DOHH2 (cell line): Measurements from ENCODE around the gene PRRC2B.
"Not testable (repeated sequence)": the region's sequence is repeated elsewhere in the genome, so short reads cannot be mapped to it uniquely, and the experiment has no call there.

Experiments used
- H3F3A ChIP-seq: fragments of 200-600 bp; sonication (generic), shearing (Covaris generic); 2 replicates; pipeline ENCODE4 v1.6.0; 2016; ENCODE audit warnings: antibody characterized with exemption, mild to moderate bottlenecking; ENCODE audit not compliant: control insufficient read depth, insufficient read depth
- H3K27ac ChIP-seq: fragments of 200-600 bp; sonication (generic); 2 replicates; pipeline ENCODE4 v1.5.1; 2014; ENCODE audit warnings: low read depth, mild to moderate bottlenecking, low read length, moderate library complexity
- H3K27me3 ChIP-seq: fragments of 200-600 bp; sonication (generic); 2 replicates; pipeline ENCODE4 v1.6.1; 2014; ENCODE audit warnings: mild to moderate bottlenecking, low read length, mixed read lengths; ENCODE audit not compliant: control insufficient read depth
- H3K36me3 ChIP-seq: fragments of 200-600 bp; sonication (generic); 2 replicates; pipeline ENCODE4 v1.6.1; 2014; ENCODE audit warnings: mild to moderate bottlenecking, low read length, moderate library complexity, mixed read lengths; ENCODE audit not compliant: control insufficient read depth
- H3K4me1 ChIP-seq: fragments of 200-600 bp; sonication (generic); 2 replicates; pipeline ENCODE4 v1.6.1; 2014; ENCODE audit warnings: mild to moderate bottlenecking, low read length, mixed read lengths; ENCODE audit not compliant: control insufficient read depth
- H3K4me2 ChIP-seq: fragments of 200-600 bp; sonication (generic); 2 replicates; pipeline ENCODE4 v1.6.0; 2014; ENCODE audit warnings: mild to moderate bottlenecking, low read length, moderate library complexity
- H3K4me3 ChIP-seq: fragments of 200-600 bp; sonication (generic); 2 replicates; pipeline ENCODE4 v1.5.1; 2014; ENCODE audit warnings: mild to moderate bottlenecking, low read length, mixed read lengths
- H3K79me2 ChIP-seq: fragments of 200-600 bp; sonication (generic); 2 replicates; pipeline ENCODE4 v1.6.1; 2014; ENCODE audit warnings: mild to moderate bottlenecking, low read length, mixed read lengths; ENCODE audit not compliant: control insufficient read depth
- H3K9me2 ChIP-seq: fragments of 200-600 bp; sonication (generic); replicated peaks from 2 replicates; pipeline ENCODE4 v1.6.1; 2014; ENCODE audit warnings: mild to moderate bottlenecking, low read length, mixed read lengths; ENCODE audit not compliant: control insufficient read depth
- H3K9me3 ChIP-seq: fragments of 200-600 bp; sonication (generic); 2 replicates; pipeline ENCODE4 v1.6.1; 2014; ENCODE audit warnings: antibody characterized with exemption, low read length, mixed read lengths; ENCODE audit not compliant: control insufficient read depth, insufficient read depth
- H4K20me1 ChIP-seq: fragments of 200-600 bp; sonication (generic); 2 replicates; pipeline ENCODE4 v1.6.0; 2014; ENCODE audit warnings: low read depth, mild to moderate bottlenecking, antibody characterized with exemption, low read length, moderate library complexity; ENCODE audit not compliant: control insufficient read depth, insufficient read depth
- CTCF ChIP-seq: fragments of 200-600 bp; sonication (generic); IDR thresholded peaks from one replicate; pipeline ENCODE4 v1.5.1; 2014; ENCODE audit warnings: antibody characterized with exemption, mild to moderate bottlenecking, low read depth, low read length; ENCODE audit not compliant: poor library complexity, severe bottlenecking
- EZH2phosphoT487 ChIP-seq: fragments of 200-600 bp; sonication (generic); IDR thresholded peaks from 2 replicates; pipeline ENCODE4 v1.6.1; 2017; ENCODE audit warnings: borderline replicate concordance, mild to moderate bottlenecking, antibody characterized with exemption, low read length, moderate library complexity, mixed read lengths

PRRC2B gene

GRCh38 chr9:131511880-131512279 lies 118.0 kb downstream of the PRRC2B start:
- Histone ChIP-seq H4K20me1 (no peaks in the 10 kb centered on the region), H3K4me2 (no peak overlapping the region), H3K36me3 (peaks cover 70% of the 10 kb centered on the region), H3K4me3 (no peak overlapping the region), H3K27me3 (no peaks in the 10 kb centered on the region), H3K9me2 (no peaks in the 10 kb centered on the region), H3K27ac (no peak overlapping the region), H3K9me3 (peaks cover 17% of the 10 kb centered on the region), H3K4me1 (no peaks in the 10 kb centered on the region), H3F3A (peaks cover 17% of the 10 kb centered on the region), H3K79me2 (no peaks in the 10 kb centered on the region)
- no peak for TF ChIP-seq CTCF
- no peak for TF ChIP-seq EZH2phosphoT487

GRCh38 chr9:131513177-131513576 lies 119.3 kb downstream of the PRRC2B start:
- Histone ChIP-seq H3K79me2 (no peaks in the 10 kb centered on the region), H3K9me2 (no peaks in the 10 kb centered on the region), H3F3A (peaks cover 17% of the 10 kb centered on the region), H4K20me1 (no peaks in the 10 kb centered on the region), H3K9me3 (peaks cover 17% of the 10 kb centered on the region), H3K27ac (no peak overlapping the region), H3K4me3 (no peak overlapping the region), H3K36me3 (peaks cover 67% of the 10 kb centered on the region), H3K4me1 (no peaks in the 10 kb centered on the region), H3K27me3 (no peaks in the 10 kb centered on the region), H3K4me2 (no peak overlapping the region)
- no peak for TF ChIP-seq EZH2phosphoT487
- no peak for TF ChIP-seq CTCF

GRCh38 chr9:131515559-131516031 lies 121.7 kb downstream of the PRRC2B start:
- Histone ChIP-seq H3K27ac (peak overlapping the region; percentile 44), H3F3A (peaks cover 17% of the 10 kb centered on the region), H3K9me3 (peaks cover 17% of the 10 kb centered on the region), H3K36me3 (peaks cover 73% of the 10 kb centered on the region)
- H3K4me3 ChIP-seq, H3K4me1 ChIP-seq, H4K20me1 ChIP-seq, H3K27me3 ChIP-seq, H3K4me2 ChIP-seq, H3K9me2 ChIP-seq, H3K79me2 ChIP-seq: not testable (repeated sequence)

- Histone ChIP-seq H3K9me2 (no peaks in the 10 kb centered on the region), H3F3A (peaks cover 17% of the 10 kb centered on the region), H3K4me1 (no peaks in the 10 kb centered on the region), H4K20me1 (no peaks in the 10 kb centered on the region), H3K27me3 (no peaks in the 10 kb centered on the region), H3K4me3 (no peak overlapping the region), H3K4me2 (no peak overlapping the region), H3K36me3 (peaks cover 72% of the 10 kb centered on the region), H3K27ac (peak overlapping the region; percentile 44; the same call in 1 of the 2 replicates), H3K9me3 (peaks cover 17% of the 10 kb centered on the region), H3K79me2 (no peaks in the 10 kb centered on the region)
- TF ChIP-seq CTCF (no peak), EZH2phosphoT487 (no peak)
Measured at GRCh38 chr9:131516100-131516499, 122.2 kb downstream of the PRRC2B start.
